ENCODE data around the gene FXYD2.

FXYD2 gene

GRCh38 chr11:117857734-117858414 lies 33.3 kb upstream of the FXYD2 start:
- no peak for DNase-seq

GRCh38 chr11:117855912-117856651 lies 31.5 kb upstream of the FXYD2 start:
- DNase-seq, result no peak

GRCh38 chr11:117855186-117855845 lies 30.8 kb upstream of the FXYD2 start:
- DNase-seq, result no peak

DNA sequence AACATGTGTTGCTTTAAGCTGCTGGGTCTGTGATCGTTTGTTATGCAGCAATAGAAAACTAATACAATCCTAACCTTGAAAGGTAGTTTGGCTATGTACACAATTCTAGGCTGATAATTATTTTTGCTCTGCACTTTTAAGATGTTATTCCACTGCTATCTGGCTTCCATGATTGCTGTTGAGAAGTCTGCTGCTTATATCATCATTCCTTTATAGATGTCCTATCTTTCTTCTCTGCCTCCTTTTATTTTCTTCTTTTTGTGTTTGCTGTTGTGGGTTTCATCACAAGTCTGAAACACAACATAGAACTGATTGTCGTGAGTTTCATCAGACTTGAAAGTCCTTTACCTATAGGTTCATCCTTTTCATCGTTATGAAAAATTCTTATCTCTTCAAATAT lies 27.8 kb upstream of the FXYD2 start:
- DNase-seq, result peak; percentile 18

GRCh38 chr11:117851852-117852251 lies 27.3 kb upstream of the FXYD2 start:
- DNase-seq, result peak; percentile 18

GRCh38 chr11:117851106-117851505 lies 26.6 kb upstream of the FXYD2 start:
- DNase-seq, result peak; percentile 51

- DNase-seq, result no peak
Measured at GRCh38 chr11:117849781-117850414, 25.4 kb upstream of the FXYD2 start.

- peak; percentile 91 for DNase-seq
Measured at GRCh38 chr11:117843666-117844484, 19.3 kb upstream of the FXYD2 start.

DNA sequence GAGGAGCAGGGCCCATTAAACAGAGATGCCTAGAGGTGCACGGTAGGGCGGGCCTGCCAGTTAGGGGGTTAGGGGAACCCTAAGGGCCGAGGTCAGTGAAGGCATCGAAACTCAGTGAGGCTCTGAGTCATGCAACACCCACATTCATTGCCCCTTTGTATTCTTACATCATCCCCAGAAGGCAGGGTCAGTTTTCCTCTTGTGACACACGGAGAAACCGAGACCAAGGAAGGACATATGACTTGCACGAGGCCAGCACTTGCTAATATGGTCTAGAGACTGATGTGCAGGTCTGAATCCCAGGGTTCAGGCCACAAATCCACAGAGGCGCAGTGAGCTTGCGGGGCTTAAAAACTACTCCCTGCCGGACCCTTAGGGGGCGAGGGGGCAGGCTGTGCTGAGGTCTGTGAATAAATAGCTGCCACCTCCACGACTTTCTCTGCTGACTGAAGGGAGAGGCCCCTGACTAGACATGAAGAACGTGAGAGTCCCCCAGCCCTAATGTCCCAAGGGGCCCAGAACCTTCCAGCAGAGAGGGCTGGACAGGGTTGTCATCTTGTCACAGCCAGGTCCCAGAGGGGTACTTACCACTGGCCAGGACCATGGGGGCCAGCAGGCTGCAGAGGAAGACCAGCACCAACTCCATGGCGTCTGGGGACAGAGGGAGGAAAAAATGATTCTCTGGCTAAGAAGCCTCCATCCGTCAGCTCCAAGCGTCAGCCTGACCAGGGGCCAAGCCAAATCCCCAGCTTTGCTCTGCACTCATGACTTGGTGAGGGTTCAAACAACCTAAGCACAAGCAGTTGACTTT lies 17.8 kb upstream of the FXYD2 start:
- peak; percentile 22 for DNase-seq

DNA sequence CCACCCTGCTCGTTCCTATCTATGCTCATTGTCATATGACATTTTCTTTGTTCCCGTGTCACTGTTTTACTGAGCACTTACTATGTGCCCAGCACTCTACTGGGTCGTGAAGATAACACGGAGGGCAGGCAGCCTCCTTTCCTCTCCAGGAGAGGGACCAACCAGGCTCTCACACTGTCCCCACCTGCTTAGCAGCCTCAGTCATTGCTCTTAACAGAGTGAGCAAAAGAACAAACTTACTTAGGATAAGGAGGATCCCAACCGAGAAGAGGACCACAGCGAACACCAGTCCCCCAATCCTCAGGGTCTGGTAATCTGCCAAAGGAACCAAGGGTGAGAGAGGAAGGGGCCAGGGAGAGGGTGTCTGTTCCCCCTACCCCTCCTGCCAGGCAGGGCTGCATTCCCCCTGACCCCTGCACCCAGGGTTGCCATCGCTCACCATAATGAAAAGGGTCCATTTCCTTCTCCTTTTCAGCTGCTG lies 17.0 kb upstream of the FXYD2 start:
- DNase-seq, result no peak

DNA sequence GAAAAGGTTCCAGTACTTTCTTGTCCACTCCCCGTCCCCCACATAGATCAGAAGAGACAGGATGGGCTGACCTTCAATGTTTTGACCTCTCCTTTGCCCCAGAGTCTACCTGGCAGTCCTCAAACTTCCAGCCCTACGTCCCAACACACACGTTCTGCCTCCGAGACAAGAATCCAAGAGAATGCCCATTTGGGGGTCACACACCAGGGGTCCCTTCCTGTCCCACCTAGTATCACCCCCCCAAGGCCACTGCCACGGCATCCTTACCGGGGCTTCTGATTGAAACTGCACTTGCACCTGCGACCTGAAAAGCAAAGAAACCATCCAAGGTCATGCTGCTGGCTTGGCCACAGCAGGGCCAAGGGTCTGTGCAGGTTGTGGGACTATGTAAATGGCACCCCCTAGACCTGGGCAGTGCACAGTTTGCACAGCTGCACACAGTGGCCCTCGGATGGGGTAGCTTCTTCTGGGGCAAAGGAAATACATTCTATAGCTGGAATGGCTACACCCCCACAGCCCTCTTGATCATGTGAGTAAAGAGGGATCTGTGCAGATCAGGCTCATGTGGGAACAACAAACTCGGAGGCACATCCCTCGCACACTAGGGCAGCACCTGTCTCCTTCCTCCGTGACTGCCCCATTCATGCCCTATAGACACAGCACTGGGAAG lies 16.5 kb upstream of the FXYD2 start:
- no peak for DNase-seq

- no peak for DNase-seq
Measured at GRCh38 chr11:117839936-117840813, 15.6 kb upstream of the FXYD2 start.

DNA sequence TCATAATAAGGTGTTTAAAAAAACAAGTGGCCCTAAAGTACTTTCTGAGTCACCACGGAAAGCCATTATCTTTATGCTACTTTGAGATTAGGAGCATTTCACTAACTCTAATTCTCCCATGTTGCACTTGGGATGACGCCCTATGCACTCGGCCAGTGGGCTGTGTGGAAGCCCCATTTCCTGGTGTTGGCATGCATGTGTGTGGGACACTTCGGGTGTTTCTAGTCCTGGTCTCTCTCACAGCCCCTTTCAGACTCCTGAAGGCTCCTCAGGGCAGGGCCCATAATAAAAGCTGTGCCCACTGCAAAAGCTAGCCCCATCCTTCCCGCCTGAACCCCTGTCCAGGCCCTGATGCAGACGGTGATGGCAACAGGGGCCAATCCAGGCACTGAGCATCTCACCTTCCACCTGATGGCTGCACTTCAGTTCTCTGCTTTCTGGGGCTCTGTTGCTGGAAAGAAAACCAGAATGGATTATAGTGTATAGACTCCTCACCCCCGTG lies 14.9 kb upstream of the FXYD2 start:
- peak; percentile 20 for DNase-seq

- no peak for DNase-seq
Measured at GRCh38 chr11:117838901-117839300, 14.4 kb upstream of the FXYD2 start.

- no peak for DNase-seq
Measured at GRCh38 chr11:117837791-117838190, 13.2 kb upstream of the FXYD2 start.

DNA sequence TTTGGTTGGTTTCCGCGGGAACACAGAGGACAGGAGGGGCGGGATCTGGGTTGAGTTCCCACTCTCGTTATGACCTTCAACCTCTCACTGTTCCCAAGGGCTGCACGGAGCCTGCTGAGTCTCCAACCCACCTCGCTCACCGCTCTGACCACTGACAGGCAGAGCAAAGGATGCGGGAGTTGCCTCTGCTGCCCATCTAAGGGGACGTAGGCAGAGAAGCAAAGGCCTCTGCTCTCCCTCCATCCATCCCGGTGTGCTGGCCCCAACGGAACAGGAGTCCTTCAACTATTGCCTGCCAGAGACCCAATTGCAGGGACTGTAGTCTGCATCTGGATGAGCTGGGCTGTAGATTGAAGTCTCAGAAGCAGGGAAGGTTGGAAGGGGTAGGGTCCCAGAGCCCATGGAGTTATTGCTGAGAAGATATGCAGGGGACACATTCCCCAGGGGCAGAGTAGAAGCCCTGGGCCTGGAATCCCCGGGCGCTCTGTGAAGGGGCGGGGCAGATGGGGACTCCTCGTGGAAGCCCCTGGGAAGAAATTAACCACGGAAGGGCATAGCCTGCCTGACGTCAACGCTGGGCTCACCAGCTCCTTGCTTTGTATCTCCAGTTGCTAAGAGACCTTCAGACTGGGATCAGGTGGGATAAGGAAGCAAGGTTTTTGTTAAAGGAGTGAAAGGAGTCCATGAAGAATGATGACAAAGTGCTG lies 12.7 kb upstream of the FXYD2 start:
- DNase-seq, result no peak

DNA sequence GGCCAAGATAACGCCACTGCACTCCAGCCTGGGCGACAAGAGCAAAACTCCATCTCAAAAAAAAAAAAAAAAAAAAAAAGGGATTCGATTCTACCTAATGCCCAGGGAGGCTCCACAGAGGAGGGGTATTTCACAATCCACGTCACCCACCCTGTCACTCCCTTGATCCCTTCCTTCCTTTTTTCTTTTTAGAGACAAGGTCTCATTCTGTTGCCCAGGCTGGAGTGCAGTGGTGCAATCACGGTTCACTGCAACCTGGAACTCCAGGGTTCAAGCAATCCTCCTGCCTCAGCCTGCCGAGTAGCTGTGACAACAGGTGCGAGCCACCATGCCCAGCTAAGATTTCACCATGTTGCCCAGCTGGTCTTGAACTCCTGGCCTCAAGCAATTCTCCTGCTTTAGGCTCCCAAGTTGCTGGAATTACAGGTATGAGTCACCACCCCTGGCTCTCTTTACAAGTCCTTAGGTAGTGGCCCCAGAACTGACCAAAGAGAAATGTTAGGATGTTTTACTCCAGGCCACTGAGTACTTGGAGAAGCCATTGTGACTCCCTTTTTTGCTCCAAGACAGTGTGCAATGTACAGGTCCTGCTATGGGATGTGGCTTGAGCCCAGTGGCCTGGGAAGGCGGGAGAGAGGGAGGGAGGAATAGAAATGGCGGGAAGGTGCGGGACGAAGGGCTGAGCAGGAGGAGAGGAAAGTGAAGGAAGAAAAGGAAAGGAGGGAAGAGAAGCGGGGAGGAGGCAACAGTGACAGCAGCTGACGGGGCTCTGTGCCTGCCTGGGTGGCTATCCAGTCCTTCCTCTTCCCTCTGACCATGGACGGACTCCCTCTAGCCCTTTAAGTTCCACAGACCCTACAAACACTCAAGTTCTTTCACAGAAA lies 11.8 kb upstream of the FXYD2 start:
- no peak for DNase-seq

DNA sequence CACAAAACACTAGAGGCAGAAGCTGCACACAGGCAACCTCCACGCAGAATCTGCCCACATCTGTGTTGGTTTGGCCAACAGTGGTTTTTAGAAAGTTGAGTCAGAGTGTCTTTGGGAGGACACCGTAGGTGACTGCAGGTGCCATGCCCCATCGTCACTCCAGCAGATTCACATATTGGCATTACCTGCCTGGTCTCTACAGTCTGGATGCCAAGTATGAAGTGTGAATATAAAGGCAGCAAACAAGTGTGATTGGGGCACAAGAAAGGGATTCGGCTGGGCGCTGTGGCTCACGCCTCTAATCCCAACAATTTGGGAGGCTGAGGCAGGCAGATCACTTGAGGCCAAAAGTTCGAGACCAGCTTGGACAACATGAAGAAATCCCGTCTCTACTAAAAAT lies 11.0 kb upstream of the FXYD2 start:
- DNase-seq, result no peak
